ENCODE results near the gene IER5.
"Not testable (repeated sequence)": the region's sequence is repeated elsewhere in the genome, so short reads cannot be mapped to it uniquely, and the experiment has no call there.

Gene IER5

GRCh38 chr1:181110013-181110412 lies 21.5 kb downstream of the IER5 start:
- no peak for DNase-seq (ENCODE audit: low read depth, low spot score)
- no peak overlapping the region for H3K4me3 ChIP-seq (ENCODE audit: low read length)

- H3K4me3 ChIP-seq (ENCODE audit: low read length) = no peak overlapping the region
- DNase-seq (ENCODE audit: low read depth, low spot score) = no peak
These were observed 23.1 kb downstream of the IER5 start for GRCh38 chr1:181111559-181111958.

- no peak overlapping the region for H3K4me3 ChIP-seq (ENCODE audit: low read length)
These were observed 23.8 kb downstream of the IER5 start for GRCh38 chr1:181112071-181112929.

GRCh38 chr1:181113059-181113641 lies 24.6 kb downstream of the IER5 start:
- H3K4me3 ChIP-seq (ENCODE audit: low read length) = no peak overlapping the region
- no peak for DNase-seq (ENCODE audit: low read depth, low spot score)

More at GRCh38 chr1:181112071-181112929, 23.8 kb downstream of the IER5 start:
- DNase-seq (ENCODE audit: low read depth, low spot score) = no peak

GRCh38 chr1:181114574-181115367 lies 26.3 kb downstream of the IER5 start:
- DNase-seq (ENCODE audit: low read depth, low spot score) = no peak
- no peak overlapping the region for H3K4me3 ChIP-seq (ENCODE audit: low read length)

- DNase-seq (ENCODE audit: low read depth, low spot score) = no peak
- H3K4me3 ChIP-seq (ENCODE audit: low read length) = no peak overlapping the region
These were observed 26.8 kb downstream of the IER5 start for GRCh38 chr1:181115368-181115684.

GRCh38 chr1:181115971-181116370 lies 27.5 kb downstream of the IER5 start:
- not testable (repeated sequence) for DNase-seq (ENCODE audit: low read depth, low spot score); H3K4me3 ChIP-seq (ENCODE audit: low read length)

GRCh38 chr1:181116819-181117390 lies 28.4 kb downstream of the IER5 start:
- H3K4me3 ChIP-seq (ENCODE audit: low read length) = no peak overlapping the region
- DNase-seq (ENCODE audit: low read depth, low spot score) = no peak

- DNase-seq (ENCODE audit: low read depth, low spot score) = no peak
- H3K4me3 ChIP-seq (ENCODE audit: low read length) = no peak overlapping the region
These were observed 29.3 kb downstream of the IER5 start for GRCh38 chr1:181117648-181118449.

- no peak for DNase-seq (ENCODE audit: low read depth, low spot score)
- no peak overlapping the region for H3K4me3 ChIP-seq (ENCODE audit: low read length)
These were observed 30.8 kb downstream of the IER5 start for GRCh38 chr1:181119093-181119989.

GRCh38 chr1:181120924-181121323 lies 32.4 kb downstream of the IER5 start:
- no peak overlapping the region for H3K4me3 ChIP-seq (ENCODE audit: low read length)
- no peak for DNase-seq (ENCODE audit: low read depth, low spot score)

- DNase-seq (ENCODE audit: low read depth, low spot score) = no peak
- no peak overlapping the region for H3K4me3 ChIP-seq (ENCODE audit: low read length)
These were observed 33.0 kb downstream of the IER5 start for GRCh38 chr1:181121498-181121897.

- H3K4me3 ChIP-seq (ENCODE audit: low read length) = no peak overlapping the region
- no peak for DNase-seq (ENCODE audit: low read depth, low spot score)
These were observed 33.7 kb downstream of the IER5 start for GRCh38 chr1:181122222-181122621.

- no peak overlapping the region for H3K4me3 ChIP-seq (ENCODE audit: low read length)
These were observed 34.7 kb downstream of the IER5 start for GRCh38 chr1:181123173-181123572.

GRCh38 chr1:181124291-181124751 lies 35.8 kb downstream of the IER5 start:
- H3K4me3 ChIP-seq (ENCODE audit: low read length) = no peak overlapping the region
- no peak for DNase-seq (ENCODE audit: low read depth, low spot score)

More at GRCh38 chr1:181123173-181123572, 34.7 kb downstream of the IER5 start:
- DNase-seq (ENCODE audit: low read depth, low spot score) = no peak

GRCh38 chr1:181126289-181126688 lies 37.8 kb downstream of the IER5 start:
- no peak overlapping the region for H3K4me3 ChIP-seq (ENCODE audit: low read length)
- DNase-seq (ENCODE audit: low read depth, low spot score) = no peak

GRCh38 chr1:181126871-181127587 lies 38.5 kb downstream of the IER5 start:
- no peak overlapping the region for H3K4me3 ChIP-seq (ENCODE audit: low read length)
- no peak for DNase-seq (ENCODE audit: low read depth, low spot score)

Data from Jurkat, Clone E6-1 (cell line).